HL-60 (cell line): ENCODE data around the gene INSM1.
"Not testable (repeated sequence)": the region's sequence is repeated elsewhere in the genome, so short reads cannot be mapped to it uniquely, and the experiment has no call there.

Source experiments
- REST ChIP-seq: IDR thresholded peaks from 2 replicates; pipeline ENCODE4 v1.6.1; 2012; ENCODE audit warnings: low read depth; ENCODE audit not compliant: insufficient replicate concordance
- TF ChIP-seq, protein P1 (sequence below): IDR thresholded peaks from one replicate; pipeline ENCODE4 v1.5.1; 2011; ENCODE audit warnings: low read length, control low read depth, inconsistent platforms; ENCODE audit not compliant: insufficient read depth

- TF ChIP-seq, protein P1, sequence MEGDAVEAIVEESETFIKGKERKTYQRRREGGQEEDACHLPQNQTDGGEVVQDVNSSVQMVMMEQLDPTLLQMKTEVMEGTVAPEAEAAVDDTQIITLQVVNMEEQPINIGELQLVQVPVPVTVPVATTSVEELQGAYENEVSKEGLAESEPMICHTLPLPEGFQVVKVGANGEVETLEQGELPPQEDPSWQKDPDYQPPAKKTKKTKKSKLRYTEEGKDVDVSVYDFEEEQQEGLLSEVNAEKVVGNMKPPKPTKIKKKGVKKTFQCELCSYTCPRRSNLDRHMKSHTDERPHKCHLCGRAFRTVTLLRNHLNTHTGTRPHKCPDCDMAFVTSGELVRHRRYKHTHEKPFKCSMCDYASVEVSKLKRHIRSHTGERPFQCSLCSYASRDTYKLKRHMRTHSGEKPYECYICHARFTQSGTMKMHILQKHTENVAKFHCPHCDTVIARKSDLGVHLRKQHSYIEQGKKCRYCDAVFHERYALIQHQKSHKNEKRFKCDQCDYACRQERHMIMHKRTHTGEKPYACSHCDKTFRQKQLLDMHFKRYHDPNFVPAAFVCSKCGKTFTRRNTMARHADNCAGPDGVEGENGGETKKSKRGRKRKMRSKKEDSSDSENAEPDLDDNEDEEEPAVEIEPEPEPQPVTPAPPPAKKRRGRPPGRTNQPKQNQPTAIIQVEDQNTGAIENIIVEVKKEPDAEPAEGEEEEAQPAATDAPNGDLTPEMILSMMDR = not testable (repeated sequence)
- not testable (repeated sequence) for TF ChIP-seq REST
Observed at GRCh38 chr20:20355503-20355902, 12.4 kb upstream of the INSM1 start.
